Kidney tubule cell (primary cell): ENCODE data around the gene FGFRL1.
"Not testable (repeated sequence)": the region's sequence is repeated elsewhere in the genome, so short reads cannot be mapped to it uniquely, and the experiment has no call there.

ENCODE experiments used
- DNase-seq: peaks from one replicate; pipeline ENCODE4 v3.0.0-alpha.2; 2018; ENCODE audit warnings: low spot score

Gene FGFRL1

DNA sequence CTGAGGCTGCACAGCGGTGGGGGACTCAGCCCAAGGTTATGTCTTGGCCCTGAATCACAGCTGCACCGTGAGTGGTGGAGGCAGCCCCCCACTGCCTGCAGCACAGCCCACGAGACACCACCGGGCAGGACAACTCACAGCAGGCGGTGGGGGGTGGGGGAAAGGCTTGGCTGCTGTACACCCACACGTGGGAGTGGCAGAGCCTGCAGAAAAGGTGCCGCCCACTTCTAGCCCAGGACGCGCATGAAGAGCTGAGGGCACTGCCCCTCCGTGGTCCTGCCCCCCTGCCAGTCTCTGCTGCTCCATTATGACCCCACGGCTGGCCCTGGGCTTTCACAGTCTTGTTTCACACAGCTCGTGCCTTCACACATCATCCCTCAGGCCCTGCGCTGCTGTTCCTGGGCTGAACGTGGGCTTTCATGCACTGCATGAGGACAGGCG lies 40.8 kb downstream of the FGFRL1 start:
- DNase-seq, result no peak

DNA sequence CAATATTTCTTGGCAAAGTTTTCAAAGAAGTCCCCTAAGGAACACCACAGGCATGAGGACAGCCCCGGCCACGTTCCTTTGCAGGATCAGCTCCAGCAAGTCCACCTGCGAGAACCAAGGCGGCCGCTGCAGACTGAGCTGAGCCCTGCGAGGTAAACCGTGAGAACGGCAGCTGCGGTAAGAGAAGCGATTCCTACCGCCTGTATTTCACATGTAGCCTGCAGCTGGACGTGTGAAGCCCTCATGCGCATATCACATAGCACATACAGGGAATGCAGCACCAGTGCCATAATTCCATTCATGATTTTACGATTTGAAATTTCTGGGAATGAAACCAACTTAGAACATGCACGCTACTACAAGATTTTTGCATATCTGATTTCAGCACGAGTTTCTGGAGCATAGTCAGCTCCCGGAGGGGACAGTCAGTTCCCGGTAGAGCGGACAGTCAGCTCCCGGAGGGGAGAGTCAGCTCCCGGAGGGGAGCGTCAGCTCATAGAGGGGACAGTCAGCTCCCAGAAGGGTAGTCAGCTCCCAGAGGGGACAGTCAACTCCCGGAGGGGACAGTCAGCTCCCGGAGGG lies 41.7 kb downstream of the FGFRL1 start:
- DNase-seq, result no peak

DNA sequence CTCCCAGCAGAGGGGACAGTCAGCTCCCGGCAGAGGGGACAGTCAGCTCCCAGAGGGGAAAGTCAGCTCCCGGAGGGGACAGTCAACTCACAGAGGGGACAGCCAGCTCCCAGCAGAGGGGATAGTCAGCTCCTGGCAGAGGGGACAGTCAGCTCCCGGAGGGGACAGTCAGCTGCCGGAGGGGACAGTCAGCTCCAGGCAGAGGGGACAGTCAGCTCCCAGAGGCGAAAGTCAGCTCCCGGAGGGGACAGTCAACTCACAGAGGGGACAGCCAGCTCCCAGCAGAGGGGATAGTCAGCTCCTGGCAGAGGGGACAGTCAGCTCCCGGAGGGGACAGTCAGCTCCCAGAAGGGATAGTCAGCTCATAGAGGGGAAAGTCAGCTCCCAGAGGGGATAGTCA lies 42.5 kb downstream of the FGFRL1 start:
- DNase-seq, result not testable (repeated sequence)

DNA sequence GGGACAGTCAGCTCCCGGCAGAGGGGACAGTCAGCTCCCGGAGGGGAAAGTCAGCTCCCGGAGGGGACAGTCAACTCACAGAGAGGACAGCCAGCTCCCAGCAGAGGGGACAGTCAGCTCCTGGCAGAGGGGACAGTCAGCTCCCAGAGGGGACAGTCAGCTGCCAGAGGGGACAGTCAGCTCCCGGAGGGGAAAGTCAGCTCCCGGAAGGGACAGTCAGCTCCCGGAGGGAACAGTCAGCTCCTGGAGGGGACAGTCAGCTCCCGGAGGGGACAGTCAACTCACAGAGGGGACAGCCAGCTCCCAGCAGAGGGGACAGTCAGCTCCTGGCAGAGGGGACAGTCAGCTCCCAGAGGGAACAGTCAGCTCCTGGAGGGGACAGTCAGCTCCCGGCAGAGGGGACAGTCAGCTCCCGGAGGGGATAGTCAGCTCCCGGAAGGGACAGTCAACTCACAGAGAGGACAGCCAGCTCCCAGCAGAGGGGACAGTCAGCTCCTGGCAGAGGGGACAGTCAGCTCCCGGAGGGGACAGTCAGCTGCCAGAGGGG lies 43.3 kb downstream of the FGFRL1 start:
- not testable (repeated sequence) for DNase-seq

DNA sequence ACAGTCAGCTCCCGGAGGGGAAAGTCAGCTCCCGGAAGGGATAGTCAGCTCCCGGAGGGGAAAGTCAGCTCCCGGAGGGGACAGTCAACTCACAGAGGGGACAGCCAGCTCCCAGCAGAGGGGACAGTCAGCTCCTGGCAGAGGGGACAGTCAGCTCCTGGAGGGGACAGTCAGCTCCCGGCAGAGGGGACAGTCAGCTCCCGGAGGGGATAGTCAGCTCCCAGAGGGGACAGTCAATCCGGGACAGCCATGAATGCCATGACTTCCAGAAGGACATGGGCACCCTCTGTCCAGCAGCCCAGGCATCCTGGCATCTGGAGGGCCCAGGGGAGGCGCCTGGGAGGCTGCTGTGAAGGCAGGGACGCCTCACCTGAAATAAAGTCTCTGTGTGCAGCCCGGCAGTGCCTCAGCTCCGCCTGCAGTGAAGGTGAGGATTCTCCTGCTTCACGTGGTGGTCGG lies 43.8 kb downstream of the FGFRL1 start:
- not testable (repeated sequence) for DNase-seq

DNA sequence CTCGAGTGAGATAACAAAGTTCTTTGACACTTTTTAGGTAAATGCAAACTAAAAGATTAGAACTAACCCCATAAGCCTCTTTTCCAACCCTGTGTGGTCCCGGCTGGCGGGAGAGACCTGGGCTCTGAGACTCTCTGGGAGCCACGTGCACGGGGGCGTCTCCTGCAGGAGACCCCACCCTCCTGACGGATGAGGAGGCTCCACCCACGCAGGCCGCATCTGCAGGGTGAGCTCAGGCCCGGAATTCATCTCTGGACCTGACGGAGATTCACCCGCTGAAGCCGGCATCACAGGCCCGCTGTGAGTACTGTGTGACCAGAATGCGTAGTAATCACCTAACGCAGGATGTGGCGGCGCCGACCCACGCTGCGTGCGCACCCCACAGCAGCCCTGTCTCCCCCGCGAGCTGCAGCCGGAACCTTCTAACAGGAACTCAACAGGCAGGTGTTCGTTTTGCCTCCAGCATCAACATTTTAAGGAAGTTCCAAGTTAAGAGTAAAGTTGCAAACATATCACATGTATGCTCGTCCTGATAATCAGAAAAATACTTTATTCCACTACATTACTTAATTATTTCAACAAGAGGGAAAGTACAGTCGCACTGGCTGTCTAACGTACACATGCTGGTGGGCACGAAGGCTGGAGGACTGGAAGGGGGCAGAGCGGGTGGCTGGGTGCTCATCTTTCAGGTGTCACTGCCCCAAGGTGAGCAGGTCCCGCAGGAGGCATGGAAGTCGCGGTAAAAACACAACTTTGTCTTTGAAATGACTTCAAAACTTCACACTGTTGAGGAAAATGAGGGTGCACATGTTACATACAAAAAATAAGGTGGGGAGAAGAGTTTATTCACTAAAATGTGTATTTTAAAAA lies 44.5 kb downstream of the FGFRL1 start:
- no peak for DNase-seq

DNA sequence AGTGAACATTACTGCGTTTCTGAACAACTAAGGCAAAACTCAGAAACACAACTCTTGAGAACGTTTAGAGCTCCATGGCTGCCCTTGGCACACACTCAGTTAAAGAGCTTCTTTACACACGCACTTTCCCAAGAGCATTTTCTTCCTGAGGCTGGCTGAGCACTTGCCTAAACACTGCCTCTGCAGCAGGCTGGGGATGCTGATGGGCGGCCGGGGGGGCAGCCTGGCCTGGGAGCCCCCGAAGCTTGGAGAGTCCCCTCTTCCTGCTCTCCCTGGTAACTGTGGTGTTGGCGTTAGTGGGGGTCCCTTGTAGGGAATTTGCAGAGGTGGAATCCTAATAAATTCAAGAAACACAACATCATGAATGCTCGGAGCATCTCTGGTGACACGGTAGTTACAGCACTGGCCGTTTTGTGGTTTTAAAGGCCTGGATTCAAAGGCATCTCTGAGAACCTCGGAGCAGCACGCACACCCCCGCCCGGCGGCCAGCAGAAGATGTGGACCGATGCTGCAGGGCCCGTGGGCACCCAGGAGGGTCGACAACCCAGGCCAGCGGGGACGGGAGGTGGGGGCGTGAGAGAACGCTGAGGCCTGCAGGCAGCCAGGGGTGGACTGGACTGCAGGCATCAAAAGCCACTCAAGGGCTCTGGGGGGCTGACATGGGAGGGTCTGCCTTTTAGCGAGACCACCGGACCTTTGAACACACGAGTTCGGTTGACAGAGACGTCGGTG lies 45.4 kb downstream of the FGFRL1 start:
- DNase-seq, result no peak

DNA sequence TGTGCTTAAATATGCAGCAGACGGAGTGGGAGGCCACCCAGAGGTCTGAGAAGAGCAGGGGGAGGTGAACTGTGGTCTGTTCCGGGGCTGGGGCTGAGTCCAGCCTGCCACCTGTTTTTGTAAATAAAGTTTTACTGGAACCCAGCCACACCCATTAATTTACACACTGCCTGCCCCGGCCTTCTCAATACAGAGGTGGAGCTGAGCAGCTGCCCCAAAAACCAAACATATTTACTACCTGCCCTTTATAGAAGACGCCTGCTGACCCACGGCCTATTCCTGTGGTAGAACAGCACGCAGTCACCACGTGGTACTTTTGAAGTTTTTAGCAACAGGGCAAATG lies 45.9 kb downstream of the FGFRL1 start:
- no peak for DNase-seq

DNA sequence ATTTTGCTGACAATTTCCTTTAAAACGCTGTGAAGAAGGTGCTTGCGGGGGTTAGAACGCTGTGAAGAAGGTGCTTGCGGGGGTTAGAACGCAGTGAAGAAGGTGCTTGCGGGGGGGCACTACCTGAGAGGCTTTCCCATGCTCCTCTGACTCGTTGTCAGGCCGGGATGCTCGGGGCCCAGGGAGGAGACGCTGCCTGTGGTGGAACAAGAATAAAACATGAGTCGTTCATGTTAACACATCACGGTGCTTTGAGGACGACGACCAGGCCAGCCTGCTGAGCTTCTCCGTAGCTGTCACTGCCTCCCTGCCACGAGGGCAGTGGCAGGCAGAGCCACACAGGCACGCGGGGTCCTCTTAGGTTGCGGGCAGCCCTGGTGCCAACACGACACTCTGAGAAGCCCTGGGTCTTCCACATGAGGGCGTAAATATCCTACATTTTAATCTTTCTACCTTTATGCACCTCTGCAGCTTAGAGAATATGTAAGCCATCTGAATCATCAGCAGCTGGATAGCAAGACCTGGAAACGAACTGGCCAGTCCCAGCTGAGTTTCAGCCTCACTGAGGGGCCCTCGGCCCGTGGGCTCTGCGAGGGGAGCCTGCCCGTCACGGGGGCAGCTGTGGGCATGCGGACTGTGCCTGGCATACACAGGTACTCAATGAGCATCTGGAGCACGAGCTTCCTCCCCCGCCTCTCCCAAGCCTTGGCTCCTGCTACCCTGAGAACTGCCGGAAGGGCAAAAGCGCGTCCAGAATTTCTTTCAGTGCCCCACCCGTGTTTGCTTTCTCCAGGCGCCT lies 47.0 kb downstream of the FGFRL1 start:
- DNase-seq, result peak; percentile 20

DNA sequence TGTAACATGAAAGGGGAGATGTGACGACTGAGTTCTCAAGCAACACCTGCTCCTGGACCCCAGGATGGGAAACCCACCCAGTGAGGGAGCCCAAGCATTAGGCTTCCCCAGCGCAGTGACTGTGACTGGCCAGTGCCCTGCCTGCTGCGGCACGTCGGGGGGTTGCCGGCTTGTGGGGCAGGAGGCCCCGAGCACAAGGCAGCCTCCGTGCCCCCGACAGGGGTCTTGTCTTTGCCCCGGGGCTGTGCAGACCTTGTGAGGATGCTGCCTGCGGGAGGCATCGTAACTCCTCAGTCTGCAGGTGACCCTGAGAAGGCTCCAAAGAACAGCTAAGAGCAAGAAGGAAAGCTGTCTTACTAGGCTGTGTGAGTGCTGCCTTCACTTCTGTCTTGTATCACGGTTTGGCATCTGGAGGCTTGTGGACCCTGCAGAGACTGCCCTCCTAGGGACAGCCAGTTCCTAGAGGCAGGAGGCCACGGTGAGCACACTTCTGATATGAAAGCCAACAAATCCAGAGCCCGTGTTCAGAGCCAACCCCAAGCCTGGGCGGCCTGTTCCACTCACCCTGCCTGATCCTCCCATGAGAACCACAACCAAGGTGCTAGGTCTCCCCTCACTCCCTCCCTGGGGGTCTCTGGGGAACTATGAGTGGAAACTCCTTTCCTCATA lies 47.7 kb downstream of the FGFRL1 start:
- DNase-seq, result no peak

DNA sequence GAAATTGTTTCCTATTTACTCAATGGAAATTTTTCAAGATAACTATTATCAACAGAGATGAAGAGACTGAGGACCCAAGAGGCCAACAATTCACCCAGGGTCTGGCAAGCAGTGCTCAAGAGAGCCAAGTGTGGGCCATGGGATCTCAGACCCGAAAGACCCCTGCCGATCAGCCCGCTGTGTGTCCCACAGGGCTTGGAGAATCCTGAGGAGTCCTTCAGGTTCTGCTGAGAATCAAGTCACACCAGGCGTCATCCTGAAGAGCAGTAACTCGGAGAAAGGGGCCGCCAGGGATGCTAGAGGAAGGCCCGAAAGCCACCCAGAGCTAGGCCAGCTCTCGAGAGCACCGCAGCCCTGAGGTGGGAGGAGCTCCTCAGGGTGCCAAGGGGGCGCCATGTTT lies 48.7 kb downstream of the FGFRL1 start:
- DNase-seq, result no peak

DNA sequence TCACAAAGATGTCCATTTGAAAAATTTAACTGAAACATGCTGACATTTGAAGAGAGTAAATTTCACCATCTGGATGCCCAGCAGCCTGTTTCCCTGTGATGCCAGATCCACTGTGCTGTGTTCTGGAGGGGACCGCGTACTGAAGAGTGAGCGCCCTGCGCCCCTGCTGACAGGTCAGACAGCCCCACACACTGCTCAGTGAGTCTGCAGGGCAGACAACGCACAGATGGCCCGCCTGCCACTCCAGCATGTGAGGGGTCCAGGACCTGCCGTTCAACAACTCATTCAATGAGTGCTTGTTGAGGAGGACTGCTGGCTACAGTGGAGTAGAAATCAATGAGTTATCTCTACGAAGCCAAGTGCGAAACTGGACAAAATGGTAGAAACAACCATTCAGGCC lies 49.2 kb downstream of the FGFRL1 start:
- DNase-seq, result no peak

DNA sequence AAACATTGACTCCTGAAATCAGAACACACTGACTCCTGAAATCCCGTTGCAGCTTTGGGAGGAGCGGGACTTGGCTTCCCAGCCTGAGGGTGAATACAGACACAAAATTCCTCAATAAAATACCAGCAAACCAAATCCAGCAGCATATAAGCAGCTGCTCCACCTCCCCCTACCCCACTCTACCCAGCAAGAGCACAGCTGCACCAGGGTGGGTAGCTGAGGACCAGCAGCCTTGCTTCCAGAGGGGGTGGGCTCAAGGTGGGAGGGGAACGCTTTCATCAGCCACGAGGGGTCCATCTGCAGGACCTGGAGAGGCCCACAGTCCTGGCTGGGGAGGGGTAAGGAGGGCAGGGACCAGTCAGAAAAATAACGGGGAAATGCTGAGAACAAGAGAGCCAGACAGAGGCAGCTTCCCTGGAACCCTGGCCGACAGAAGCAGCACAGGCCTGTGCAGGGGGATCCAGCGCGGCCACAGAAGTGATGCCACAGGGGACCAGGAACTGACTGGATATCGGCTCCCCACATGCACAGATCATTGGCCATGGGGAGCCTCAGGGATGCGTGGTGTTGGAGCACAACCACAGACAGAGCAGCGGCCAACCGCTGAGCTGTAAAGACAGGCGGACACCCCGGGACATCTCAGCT lies 49.8 kb downstream of the FGFRL1 start:
- DNase-seq, result no peak

DNA sequence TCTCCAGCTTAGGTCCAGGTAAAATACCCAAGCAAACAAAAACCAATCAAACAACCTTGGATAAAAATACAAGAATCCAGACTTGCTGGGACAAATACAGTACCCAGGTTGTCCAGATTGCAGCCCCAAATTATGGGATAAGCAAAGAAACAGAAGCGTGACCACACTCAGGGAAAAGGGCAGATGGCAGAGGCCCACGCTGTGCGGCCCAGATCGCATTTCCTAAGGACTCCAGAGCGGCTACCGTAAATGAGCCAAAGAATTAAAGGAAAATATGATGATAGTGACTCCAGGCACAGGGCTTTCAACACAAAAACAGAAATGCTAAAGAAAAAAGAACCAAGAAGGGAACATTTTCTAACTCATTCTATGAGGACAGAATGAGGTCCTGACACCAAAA lies 50.3 kb downstream of the FGFRL1 start:
- no peak for DNase-seq

DNA sequence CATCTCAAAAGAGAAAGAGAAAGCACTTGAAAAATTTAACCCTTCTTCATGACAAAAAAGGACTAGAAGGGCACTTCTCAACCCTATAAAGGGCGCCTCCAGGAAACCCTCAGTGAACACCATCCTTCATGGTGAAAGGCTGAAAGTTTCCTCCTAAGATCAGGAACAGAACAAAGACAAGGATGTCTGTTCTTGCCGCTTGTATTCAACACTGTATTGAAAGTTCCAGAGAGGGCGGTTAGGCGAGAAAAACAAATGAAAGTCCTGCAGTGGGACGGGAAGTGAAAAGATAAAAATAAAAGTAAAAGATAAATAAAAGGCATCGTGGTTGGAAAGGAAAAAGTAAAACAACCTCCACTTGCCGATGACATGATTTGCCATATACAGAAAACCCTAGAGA lies 51.0 kb downstream of the FGFRL1 start:
- no peak for DNase-seq

DNA sequence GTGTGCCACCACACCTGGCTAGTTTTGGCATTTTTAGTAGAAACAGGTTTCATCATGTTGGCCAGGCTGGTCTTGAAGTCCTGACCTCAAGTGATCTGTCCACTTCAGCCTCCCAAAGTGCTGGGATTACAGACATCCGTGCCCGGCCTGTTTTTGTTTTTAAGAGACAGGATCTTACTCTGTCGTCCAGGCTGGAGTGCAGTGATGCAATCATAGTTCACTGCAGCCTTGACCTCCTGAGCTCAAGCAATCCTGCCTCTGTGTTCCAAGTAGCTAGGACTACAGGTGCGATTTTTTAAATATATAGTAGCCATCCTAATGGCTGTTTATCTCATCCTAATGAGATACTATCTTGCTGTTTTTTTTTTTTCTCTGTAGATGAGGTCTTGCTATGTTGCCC lies 54.3 kb downstream of the FGFRL1 start:
- no peak for DNase-seq

DNA sequence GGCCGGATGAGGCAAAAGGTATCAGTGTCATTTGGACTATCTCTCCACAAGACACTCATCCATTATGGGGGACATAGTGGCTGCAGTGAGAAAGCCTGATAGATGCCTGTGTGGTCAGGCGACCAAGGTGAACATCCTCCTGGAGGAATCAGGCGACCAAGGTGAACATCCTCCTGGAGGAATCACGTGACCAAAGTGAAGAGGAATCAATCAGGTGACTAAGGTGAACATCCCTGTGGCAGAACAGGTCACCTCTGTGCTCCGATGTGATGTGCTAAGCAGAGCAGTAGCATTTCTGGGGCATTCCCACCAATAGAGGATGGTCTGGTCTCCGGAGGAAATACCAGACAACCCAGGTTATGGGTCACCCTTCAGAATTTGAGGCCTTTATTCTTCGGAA lies 58.0 kb downstream of the FGFRL1 start:
- no peak for DNase-seq

DNA sequence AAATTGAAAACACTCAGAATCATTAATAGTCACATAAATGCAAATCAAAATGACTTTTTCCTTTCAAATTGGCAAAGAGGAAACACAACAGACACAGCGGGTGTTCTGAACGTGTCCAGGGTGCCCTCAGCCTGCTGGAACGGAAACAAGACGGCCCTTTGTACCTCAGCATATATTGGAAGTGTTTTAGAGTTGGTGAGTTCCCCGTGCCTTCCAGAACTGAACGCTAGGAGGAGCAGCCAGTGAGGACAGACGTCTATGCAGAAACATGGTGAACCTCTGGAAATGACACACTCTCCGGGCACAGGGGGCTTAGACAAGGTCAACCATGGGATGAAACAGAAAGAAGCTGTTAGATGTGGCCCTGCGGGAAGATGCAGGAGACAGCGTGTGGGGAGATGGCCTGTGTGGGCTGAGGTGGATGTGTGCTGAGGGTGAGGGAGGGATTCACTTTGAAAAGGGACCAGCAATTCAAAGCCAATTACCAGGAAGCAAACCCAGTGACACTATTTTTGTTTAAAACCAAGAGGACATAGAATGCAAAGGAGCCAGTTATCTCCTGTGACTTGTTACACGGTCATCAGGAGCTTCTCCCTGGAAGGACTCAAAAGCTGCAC lies 61.5 kb downstream of the FGFRL1 start:
- DNase-seq, result peak; percentile 70

DNA sequence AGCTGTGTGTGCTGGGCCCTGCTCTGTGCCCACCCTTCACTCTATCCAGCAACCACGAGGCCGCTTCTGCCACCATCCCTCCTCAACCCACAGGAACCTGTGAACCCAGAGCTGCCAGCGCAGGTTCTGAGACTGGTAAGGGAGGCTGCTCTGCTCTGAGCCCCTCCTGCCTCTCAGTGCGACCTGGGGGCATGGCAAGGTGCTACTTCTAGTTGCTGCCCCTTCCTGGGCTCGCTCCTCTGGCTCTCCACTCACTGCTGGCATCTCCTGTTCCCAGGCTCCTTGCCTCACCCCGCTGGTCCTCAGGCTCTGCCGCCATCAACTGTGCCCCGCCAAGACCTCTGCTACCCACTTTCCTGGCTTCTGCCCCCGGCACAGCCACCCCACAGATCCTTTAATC lies 62.7 kb downstream of the FGFRL1 start:
- DNase-seq, result no peak

DNA sequence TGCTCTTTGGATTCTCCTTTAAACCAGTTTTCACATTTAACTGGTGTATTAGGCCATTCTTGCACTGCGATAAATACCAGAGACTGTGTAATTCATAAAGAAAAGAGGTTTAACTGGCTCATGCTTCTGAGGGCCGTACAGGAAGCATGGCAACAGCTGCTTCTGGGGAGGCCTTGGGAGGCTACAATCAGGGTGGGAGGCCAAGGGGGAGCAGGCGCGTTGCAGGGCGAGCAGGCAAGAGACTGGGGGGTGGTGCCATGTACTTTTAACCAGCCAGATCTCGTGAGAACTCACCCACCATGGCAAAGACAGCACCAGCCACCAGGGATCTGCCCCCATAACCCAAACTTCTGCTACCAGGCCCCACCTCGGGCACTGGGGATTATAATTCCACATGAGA lies 63.8 kb downstream of the FGFRL1 start:
- no peak for DNase-seq
